Activated naive CD8-positive, alpha-beta T cell treated with anti-CD3 and anti-CD28 coated beads, Interleukin-2, amount 50 U/mL, for 24 hours (primary cell): ENCODE results near the gene ZDHHC14.
"Not testable (repeated sequence)": the region's sequence is repeated elsewhere in the genome, so short reads cannot be mapped to it uniquely, and the experiment has no call there.

Source experiments
- ATAC-seq: fragments of 150-1000 bp; cut with Tn5 transposase; one replicate; pipeline ENCODE4 v1.10.0; 2021
- DNase-seq: peaks from one replicate; pipeline ENCODE4 v3.0.0; 2021
- H3K27ac Mint-ChIP-seq: one replicate; pipeline ENCODE4 v1.8.0; 2021; ENCODE audit warnings: mild to moderate bottlenecking, mixed read lengths
- H3K27me3 Mint-ChIP-seq: one replicate; pipeline ENCODE4 v1.8.0; 2021; ENCODE audit warnings: mixed read lengths
- H3K36me3 Mint-ChIP-seq: one replicate; pipeline ENCODE4 v1.8.0; 2021; ENCODE audit warnings: low read depth, mixed read lengths
- H3K4me1 Mint-ChIP-seq: one replicate; pipeline ENCODE4 v1.8.0; 2021; ENCODE audit warnings: mixed read lengths
- H3K4me3 Mint-ChIP-seq: one replicate; pipeline ENCODE4 v1.8.0; 2021; ENCODE audit warnings: mild to moderate bottlenecking, moderate library complexity, mixed read lengths
- H3K9me3 Mint-ChIP-seq: one replicate; pipeline ENCODE4 v1.8.0; 2021; ENCODE audit warnings: mixed read lengths

Gene ZDHHC14

DNA sequence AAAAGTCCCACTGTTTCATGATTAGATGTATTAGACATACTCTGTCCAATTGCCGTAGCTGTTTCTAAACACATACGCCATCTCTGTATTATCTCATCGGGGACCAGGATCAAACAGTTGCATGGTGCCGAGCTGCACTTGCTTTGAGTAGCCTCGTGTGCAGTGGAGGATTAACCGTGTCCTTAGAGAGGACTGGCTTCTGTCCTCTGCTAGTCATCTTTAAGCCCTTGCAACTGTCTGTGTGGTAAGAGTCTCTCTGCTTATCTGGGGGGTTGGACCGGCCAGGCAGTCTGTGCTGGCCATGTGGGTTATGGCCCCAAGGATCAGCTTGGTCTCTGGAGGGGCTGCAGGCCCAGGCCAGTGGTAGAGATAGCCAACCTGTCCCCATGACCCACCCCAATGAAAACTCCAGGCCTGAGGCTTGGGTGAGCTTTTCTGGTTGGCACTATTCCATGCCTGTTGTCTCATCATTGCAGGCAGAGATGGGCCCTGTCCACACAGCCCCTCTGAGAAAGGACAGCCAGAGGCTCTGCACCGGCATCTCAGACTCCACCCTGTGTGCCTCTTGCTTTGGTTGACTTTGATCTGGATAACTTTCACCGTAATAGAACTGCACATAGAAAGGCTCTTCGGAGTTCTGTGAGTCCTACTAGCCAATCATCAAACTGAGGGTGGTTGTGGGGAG, 304.7 kb downstream of the ZDHHC14 start:
- Mint-ChIP-seq H3K27ac (no peak overlapping the region), H3K4me1 (no peaks in the 10 kb centered on the region), H3K4me3 (no peak overlapping the region), H3K9me3 (no peaks in the 10 kb centered on the region), H3K27me3 (no peaks in the 10 kb centered on the region), H3K36me3 (no peaks in the 10 kb centered on the region)
- ATAC-seq (no peak), DNase-seq (no peak)

DNA sequence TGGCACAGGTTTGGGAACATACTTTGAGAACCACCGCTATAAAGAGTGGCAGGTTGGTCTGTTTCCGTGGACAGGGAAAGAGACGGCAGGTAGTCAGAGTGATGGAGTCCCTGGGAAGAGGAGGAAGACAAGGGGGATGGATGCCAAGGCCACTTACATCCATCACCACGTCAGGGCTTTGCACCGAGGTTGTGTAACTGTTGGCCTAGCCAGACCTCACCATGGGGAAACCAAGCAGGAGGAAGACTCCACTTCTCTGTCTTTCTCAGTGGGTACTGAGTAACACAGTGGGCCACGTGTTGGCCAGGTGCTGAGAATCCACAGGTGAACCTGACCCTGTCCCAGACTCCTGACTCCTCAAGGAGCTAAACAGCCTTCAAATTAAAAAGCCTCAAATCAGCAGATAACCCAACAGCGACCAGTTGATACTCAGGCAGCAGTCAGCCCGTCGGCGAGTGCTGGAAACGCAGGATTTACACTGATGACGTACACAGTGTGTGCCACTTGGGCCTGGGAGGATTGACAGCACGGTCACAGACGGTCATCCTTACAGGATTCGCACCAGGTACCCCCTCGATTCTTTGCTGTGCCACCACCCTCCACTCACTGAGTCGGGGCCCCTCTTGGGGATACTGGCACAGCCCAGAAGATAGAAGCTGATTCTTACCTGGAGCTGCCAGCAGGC, 307.4 kb downstream of the ZDHHC14 start:
- H3K27me3 Mint-ChIP-seq: peaks cover 4% of the 10 kb centered on the region
- no peak overlapping the region for H3K4me3 Mint-ChIP-seq
- no peak for ATAC-seq
- H3K9me3 Mint-ChIP-seq: no peaks in the 10 kb centered on the region
- no peaks in the 10 kb centered on the region for H3K36me3 Mint-ChIP-seq
- H3K27ac Mint-ChIP-seq: no peak overlapping the region
- H3K4me1 Mint-ChIP-seq: no peaks in the 10 kb centered on the region
- DNase-seq: no peak

DNA sequence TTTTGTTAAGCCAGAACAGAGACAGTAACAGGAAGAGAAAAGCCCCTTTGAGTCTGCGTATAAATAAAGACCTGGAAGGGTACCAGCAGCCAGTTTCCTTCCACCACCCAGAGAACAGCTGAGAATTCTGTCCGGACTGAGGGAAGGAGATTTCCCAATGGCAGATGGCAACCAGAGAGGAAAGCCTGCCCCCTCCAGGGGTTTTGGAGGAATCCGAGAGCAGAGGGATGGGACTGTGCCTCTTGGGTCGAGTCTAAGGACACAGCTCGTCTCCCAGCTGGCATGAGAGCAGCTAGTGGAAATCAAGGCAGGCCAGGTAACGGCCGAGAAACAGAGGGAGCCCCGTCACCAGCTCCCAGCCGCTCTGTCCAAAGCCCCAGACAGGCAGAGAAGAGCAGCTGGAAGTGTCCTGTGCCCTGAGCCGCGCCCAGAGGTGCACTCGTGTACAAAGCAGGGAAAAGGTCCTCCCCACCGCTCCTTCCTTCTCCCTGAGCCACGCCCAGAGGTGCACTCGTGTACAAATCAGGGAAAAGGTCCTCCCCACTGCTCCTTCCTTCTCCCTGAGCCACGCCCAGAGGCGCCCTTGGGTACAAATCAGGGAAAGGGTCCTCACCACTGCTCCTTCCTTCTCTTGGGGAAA, 308.1 kb downstream of the ZDHHC14 start:
- H3K27me3 Mint-ChIP-seq: peaks cover 4% of the 10 kb centered on the region

DNA sequence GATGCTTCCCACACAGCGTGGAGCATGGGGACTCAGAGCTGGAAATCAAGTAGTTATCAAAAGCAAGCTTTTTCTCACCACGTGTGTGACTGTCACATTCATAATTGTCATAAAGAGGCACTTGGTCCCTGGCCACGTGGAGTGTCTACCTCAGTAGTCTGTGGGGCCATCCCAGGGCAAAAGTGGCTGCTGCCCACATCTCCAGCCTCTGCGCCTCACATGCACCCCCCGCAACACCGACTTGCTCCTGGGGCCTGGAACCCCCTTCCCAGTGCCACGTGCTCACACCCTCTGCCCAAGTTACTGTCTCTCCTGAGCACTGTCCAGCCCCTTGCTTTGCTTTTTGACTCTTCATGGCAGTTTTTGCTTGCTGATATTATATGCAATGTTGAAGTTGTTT, 308.9 kb downstream of the ZDHHC14 start:
- H3K36me3 Mint-ChIP-seq: no peaks in the 10 kb centered on the region
- no peak for ATAC-seq
- peaks cover 4% of the 10 kb centered on the region for H3K27me3 Mint-ChIP-seq
- H3K9me3 Mint-ChIP-seq: no peaks in the 10 kb centered on the region
- DNase-seq: no peak
- H3K4me3 Mint-ChIP-seq: no peak overlapping the region
- H3K27ac Mint-ChIP-seq: no peak overlapping the region
- H3K4me1 Mint-ChIP-seq: no peaks in the 10 kb centered on the region

More for the DNA sequence above, 308.1 kb downstream of the ZDHHC14 start:
- Mint-ChIP-seq H3K36me3 (no peaks in the 10 kb centered on the region), H3K9me3 (no peaks in the 10 kb centered on the region), H3K4me3 (no peak overlapping the region), H3K4me1 (no peaks in the 10 kb centered on the region), H3K27ac (no peak overlapping the region)
- no peak for ATAC-seq
- DNase-seq: no peak

DNA sequence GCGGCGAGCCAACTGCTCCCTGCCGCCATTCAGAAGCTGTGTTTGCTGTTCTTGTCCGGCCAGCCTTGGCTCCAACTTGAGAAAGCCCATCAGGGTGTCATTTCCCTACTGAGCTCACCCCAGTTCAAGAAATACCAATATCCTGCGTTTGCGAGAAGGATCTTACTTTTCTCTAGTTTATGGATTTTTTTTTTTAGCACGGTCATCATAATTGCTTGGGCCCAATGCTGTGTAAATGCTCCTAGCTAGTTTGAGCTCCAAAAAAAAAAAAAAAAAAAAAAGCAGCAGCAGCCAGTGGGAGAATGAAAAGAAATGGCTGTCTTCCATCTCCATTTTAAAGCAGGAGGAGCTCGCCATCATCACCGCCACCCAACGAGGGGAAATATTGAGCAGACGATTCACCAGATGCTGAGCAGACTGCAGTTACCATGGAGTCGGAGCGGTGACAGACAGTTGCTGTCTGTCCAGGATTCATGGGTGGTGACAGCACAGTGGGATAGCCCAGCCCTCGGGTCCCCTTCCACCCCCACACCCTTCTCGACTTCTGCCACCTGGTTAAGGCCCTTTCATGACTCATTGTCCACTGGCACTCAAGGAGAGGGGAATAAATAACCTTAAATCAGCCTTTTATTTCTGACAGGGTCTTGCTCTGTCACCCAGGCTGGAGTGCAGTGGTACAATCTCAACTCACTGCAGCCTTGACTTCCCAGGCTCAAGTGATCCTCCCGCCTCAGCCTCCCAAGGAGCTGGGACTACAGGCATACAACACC, 309.6 kb downstream of the ZDHHC14 start:
- ATAC-seq (no peak), DNase-seq (no peak)
- Mint-ChIP-seq H3K4me1 (no peaks in the 10 kb centered on the region), H3K27me3 (peaks cover 4% of the 10 kb centered on the region), H3K4me3 (no peak overlapping the region), H3K27ac (no peak overlapping the region), H3K36me3 (no peaks in the 10 kb centered on the region), H3K9me3 (no peaks in the 10 kb centered on the region)

DNA sequence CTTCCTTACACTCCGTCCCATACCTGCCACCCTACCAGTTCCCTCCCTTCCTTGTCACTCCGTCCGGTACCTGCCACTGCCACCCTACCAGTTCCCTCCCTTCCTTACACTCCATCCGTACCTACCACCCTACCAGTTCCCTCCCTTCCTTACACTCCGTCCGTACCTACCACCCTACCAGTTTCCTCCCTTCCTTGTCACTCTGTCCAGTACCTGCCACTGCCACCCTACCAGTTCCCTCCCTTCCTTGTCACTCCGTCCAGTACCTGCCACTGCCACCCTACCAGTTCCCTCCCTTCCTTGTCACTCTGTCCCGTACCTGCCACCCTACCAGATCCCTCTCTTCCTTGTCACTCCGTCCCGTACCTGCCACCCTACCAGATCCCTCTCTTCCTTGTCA, 310.6 kb downstream of the ZDHHC14 start:
- not testable (repeated sequence) for ATAC-seq, H3K4me1 Mint-ChIP-seq, H3K27ac Mint-ChIP-seq, DNase-seq, H3K9me3 Mint-ChIP-seq, H3K27me3 Mint-ChIP-seq, H3K4me3 Mint-ChIP-seq, H3K36me3 Mint-ChIP-seq

DNA sequence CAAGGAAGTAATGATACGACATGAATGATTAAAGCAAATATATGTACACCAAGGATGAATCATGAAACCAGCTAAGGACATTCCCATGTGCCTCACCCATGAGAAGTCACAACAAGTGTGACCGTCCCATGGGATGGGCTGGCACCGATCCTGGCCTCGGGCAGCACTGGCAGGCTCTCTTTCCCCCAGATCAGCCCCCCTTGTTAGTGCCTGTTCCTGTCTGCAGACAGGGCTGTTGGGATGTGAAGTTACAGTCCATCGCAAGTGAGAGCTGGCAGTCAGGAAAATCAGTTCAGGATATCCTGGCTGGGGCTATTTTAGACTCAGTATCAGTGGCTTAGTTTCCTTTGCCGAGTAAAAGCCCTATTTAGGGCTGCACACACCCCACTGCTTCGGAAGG, 312.9 kb downstream of the ZDHHC14 start:
- ATAC-seq (no peak), DNase-seq (no peak)
- Mint-ChIP-seq H3K36me3 (no peaks in the 10 kb centered on the region), H3K27ac (no peak overlapping the region), H3K27me3 (peaks cover 4% of the 10 kb centered on the region), H3K4me3 (no peak overlapping the region), H3K9me3 (peaks cover 4% of the 10 kb centered on the region), H3K4me1 (no peaks in the 10 kb centered on the region)

DNA sequence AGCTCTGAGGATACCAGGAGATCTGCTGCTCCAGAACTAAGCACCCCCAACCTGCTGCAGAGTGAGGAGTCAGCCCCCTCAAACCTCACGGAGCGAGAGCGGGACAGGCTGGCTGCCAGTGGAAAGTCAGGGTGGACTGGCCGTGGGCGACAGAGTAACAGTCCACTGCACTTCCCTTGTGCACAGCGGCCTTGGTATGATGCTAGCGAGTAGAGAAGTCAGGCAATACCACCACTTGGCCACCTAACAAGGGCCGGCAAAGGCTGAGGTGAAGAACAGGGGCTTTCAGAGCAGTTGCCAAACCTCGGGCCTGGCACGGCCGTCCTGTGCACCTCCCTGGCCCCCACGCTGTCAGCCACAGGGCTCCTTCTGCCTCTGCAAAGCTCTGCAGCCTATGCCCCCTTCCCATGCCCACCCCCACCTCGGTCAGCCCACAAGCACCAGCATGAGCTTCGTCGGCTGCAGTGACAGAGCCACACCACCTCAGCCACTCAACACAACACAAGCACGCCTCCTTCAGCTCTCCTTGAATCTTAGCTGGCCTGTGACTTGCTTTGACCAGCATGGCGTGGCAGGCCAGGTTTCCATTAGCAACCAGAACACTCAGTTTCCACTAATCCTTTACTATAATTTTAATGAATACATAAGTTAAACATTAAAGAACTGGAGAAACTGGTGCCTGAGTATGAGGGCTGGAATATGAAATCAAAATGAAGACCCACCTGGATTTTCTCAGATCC, 314.5 kb downstream of the ZDHHC14 start:
- H3K27ac Mint-ChIP-seq: no peak overlapping the region
- H3K36me3 Mint-ChIP-seq: no peaks in the 10 kb centered on the region
- peaks cover 4% of the 10 kb centered on the region for H3K27me3 Mint-ChIP-seq
- H3K4me3 Mint-ChIP-seq: no peak overlapping the region
- H3K9me3 Mint-ChIP-seq: peaks cover 4% of the 10 kb centered on the region
- DNase-seq (no peak), ATAC-seq (no peak)
- H3K4me1 Mint-ChIP-seq: no peaks in the 10 kb centered on the region

DNA sequence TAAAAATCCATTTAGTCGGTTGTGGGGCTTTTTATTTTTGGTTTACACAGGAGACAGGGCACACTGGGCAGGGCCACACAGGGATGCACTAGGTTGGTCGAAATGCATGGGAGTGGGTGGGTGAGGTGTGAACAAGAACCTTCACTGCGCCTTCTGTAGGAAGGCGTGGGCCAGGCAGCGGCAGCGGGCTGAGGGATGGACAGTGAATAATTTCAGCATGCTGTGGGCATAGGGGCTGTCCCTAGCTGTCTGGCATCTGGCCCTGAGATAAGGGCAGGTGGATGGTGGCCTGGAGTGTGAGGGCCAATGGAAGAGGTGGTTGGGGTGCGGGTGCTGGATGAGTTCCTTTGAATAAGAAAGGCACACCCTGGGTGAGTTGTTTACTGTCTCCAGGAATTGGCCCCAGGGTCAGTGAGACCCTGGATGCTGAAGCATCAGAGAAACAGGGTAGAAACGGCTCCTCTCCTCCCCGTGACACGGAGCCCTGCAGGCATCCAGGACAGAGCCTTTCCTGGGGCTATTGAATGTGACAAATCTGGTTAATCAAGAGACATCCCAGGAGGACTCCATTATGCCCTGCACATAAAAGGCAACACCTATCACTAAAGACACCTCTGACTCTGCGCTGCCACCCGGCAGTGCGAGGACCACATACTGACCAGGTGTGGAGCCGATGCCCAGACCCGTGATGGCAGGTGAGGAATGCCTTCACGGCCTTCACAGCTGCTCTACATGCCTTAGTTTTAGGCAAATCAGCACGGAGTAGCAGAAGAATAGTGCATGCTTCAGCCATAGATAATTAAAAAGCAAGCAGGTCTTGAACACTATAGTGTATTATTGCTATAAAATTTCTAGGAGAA, 319.0 kb downstream of the ZDHHC14 start:
- Mint-ChIP-seq H3K4me1 (no peaks in the 10 kb centered on the region), H3K9me3 (peaks cover 4% of the 10 kb centered on the region), H3K27me3 (no peaks in the 10 kb centered on the region), H3K4me3 (no peak overlapping the region), H3K36me3 (no peaks in the 10 kb centered on the region), H3K27ac (no peak overlapping the region)
- ATAC-seq (no peak), DNase-seq (no peak)

DNA sequence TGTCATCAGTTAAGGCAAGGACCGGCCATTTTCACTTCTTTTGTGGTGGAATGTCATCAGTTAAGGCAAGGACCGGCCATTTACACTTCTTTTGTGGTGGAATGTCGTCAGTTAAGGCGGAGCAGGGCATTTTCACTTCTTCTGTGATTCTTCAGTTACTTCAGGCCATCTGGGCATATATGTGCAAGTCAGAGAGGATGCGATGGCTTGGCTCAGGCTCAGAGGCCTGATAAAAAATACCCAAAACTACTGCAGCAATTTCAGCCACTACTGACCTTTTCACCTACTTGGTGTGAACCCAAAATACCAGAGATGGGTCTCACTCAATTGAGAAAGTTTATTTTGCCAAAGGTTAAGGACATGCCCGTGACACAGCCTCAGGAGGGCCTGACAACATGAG, 325.4 kb downstream of the ZDHHC14 start:
- DNase-seq, H3K4me1 Mint-ChIP-seq, H3K27me3 Mint-ChIP-seq, H3K4me3 Mint-ChIP-seq, H3K27ac Mint-ChIP-seq, ATAC-seq, H3K36me3 Mint-ChIP-seq, H3K9me3 Mint-ChIP-seq: not testable (repeated sequence)

DNA sequence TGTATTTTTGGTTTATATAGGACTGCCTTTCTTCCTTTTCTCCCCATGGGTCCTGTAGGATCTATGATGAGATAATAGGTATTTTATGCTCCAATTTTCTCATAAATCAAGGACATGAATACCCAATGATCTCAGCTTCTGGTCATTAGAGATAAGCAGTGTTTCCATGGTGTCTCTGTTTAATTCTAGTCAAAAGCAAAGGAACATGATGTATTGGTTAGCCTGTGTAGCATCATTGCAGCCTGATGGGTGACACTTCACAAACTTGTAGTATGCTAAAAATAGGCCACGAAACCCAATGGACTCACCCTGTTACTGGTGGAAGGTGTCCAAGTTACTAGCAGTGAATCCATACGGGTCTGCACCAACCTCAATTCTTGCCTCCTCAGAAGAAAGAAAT, 325.9 kb downstream of the ZDHHC14 start:
- Mint-ChIP-seq H3K36me3 (no peaks in the 10 kb centered on the region), H3K27me3 (no peaks in the 10 kb centered on the region), H3K9me3 (no peaks in the 10 kb centered on the region), H3K4me3 (no peak overlapping the region), H3K4me1 (peaks cover 5% of the 10 kb centered on the region), H3K27ac (no peak overlapping the region)
- ATAC-seq (no peak), DNase-seq (no peak)

DNA sequence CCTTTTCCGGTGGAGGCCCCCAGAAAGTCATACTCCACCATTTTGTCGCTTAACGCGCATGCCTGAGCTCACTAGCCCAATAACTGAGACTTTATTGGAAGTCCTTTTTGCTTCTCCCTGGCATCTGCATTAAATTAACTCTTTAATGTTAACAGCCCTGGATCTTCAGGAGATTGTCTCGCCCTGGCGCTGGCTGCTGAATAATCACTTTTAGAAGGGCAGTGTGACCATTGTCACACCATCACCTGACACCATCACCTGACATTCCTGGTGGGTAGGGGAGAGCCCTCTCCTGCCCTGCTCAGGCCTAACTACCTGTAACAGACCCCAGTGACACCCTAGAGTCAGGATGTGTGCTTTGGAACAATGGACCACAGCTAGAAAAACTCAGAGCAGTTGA, 326.6 kb downstream of the ZDHHC14 start:
- Mint-ChIP-seq H3K27me3 (no peaks in the 10 kb centered on the region), H3K4me3 (no peak overlapping the region), H3K4me1 (peaks cover 5% of the 10 kb centered on the region), H3K27ac (no peak overlapping the region), H3K9me3 (no peaks in the 10 kb centered on the region), H3K36me3 (no peaks in the 10 kb centered on the region)
- no peak for ATAC-seq
- no peak for DNase-seq

DNA sequence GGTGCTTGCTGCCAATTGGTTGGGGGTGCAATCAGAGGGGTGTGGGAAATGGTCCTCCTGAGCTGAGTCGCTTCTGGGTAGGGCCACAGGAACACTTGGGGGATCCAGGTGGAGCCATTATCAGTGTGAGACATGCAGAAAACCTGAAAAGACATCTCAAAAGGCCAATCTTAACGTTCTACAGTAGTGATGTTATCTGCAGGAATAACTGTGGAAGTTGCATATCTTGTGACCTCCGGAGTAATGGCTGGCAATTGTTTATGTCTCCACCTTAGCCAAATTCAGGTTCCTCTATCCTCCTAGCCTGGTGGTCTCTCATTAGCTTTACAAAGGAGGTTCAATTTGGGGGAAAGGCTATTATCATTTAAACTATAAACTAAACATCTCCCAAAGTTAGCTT, 327.2 kb downstream of the ZDHHC14 start:
- H3K36me3 Mint-ChIP-seq: no peaks in the 10 kb centered on the region
- H3K27me3 Mint-ChIP-seq: no peaks in the 10 kb centered on the region
- DNase-seq (no peak), ATAC-seq (no peak)
- H3K9me3 Mint-ChIP-seq: no peaks in the 10 kb centered on the region
- H3K27ac Mint-ChIP-seq: no peak overlapping the region
- H3K4me3 Mint-ChIP-seq: no peak overlapping the region
- peaks cover 5% of the 10 kb centered on the region for H3K4me1 Mint-ChIP-seq
